ENCODE data around the gene C2CD4D. TPM values are rescaled to one million over a fixed set of nuclear protein-coding genes. Genes with fewer than 3 reads are reported as not detected.

The C2CD4D gene
- polyA plus RNA-seq, 2 of the 4 experiments (the other 2 are of a cell fraction), result not detected

- no peak for FAIRE-seq
These were observed 19.5 kb upstream of the C2CD4D start for GRCh38 chr1:151858886-151859665.

GRCh38 chr1:151858030-151858746 lies 18.6 kb upstream of the C2CD4D start:
- TF ChIP-seq POLR2A (IDR thresholded peaks at IDR 0.05; ENCODE audit: low read length) (no peak), EHF (CRISPR knock-in tag; IDR thresholded peaks at IDR 0.05) (no peak), NR3C1 (IDR thresholded peaks at IDR 0.05) (no peak), MYC (IDR thresholded peaks at IDR 0.05; ENCODE audit: borderline replicate concordance, low read length) (no peak), SREBF2 (IDR thresholded peaks at IDR 0.05) (no peak), NPAS2 (CRISPR knock-in tag; IDR thresholded peaks at IDR 0.05; ENCODE audit: borderline replicate concordance) (no peak), CBX8 (IDR thresholded peaks at IDR 0.05) (no peak)
- TF ChIP-seq, protein P1, sequence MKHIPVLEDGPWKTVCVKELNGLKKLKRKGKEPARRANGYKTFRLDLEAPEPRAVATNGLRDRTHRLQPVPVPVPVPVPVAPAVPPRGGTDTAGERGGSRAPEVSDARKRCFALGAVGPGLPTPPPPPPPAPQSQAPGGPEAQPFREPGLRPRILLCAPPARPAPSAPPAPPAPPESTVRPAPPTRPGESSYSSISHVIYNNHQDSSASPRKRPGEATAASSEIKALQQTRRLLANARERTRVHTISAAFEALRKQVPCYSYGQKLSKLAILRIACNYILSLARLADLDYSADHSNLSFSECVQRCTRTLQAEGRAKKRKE (CRISPR knock-in tag; IDR thresholded peaks at IDR 0.05; ENCODE audit: low read depth), result no peak
- ChIA-PET POLR2A (no interaction called here), CTCF (interaction anchor here (0.6 to 2.1 kb wide), 8 partner anchors 9 to 517 kb away, joined by 3 to 7 read pairs (median 3); partner anchors contain the start of gene THEM4)
- 63% methylated on average over 3 of the region's 3 CpGs for WGBS (ENCODE audit: missing lambda C conversion rate)
- Histone ChIP-seq H3K4me1 (no peaks in the 10 kb centered on the region), H3K4me3 (no peak overlapping the region), H3K9me3 (no peaks in the 10 kb centered on the region), H3K4me2 (no peak overlapping the region), H3K27ac (no peak overlapping the region)
- no peak for FAIRE-seq
- DNase-seq (ENCODE audit: low read depth in 1 of 2, low spot score in 1 of 2), result no peak
- no peak for ATAC-seq

More at GRCh38 chr1:151858886-151859665, 19.5 kb upstream of the C2CD4D start:
- DNase-seq (ENCODE audit: low read depth in 1 of 2, low spot score in 1 of 2) (no peak), ATAC-seq (no peak)
- Histone ChIP-seq H3K9me3 (no peaks in the 10 kb centered on the region), H3K27ac (no peak overlapping the region), H3K4me2 (no peak overlapping the region), H3K4me1 (no peaks in the 10 kb centered on the region), H3K4me3 (no peak overlapping the region)
- CTCF ChIA-PET, result interaction anchor here (0.6 to 2.1 kb wide), 8 partner anchors 10 to 518 kb away, joined by 3 to 7 read pairs (median 4); partner anchors contain the start of genes C2CD4D and THEM4
- POLR2A ChIA-PET, result no interaction called here
- TF ChIP-seq CEBPB (IDR thresholded peaks at IDR 0.05) (no peak), MAX (IDR thresholded peaks at IDR 0.05) (no peak), JUN (IDR thresholded peaks at IDR 0.05) (no peak), RFX5 (IDR thresholded peaks at IDR 0.05) (no peak), ELK1 (IDR thresholded peaks at IDR 0.05; ENCODE audit: low read depth, low read length) (no peak), JUNB (IDR thresholded peaks at IDR 0.05) (no peak), BCL3 (IDR thresholded peaks at IDR 0.05) (no peak), GATA3 (IDR thresholded peaks at IDR 0.05; ENCODE audit: borderline replicate concordance) (no peak), SMC3 (IDR thresholded peaks at IDR 0.05) (no peak), RCOR1 (IDR thresholded peaks at IDR 0.05; ENCODE audit: low read depth, low read length) (no peak), TP53 (CRISPR knock-in tag; IDR thresholded peaks at IDR 0.05) (no peak), PHF8 (IDR thresholded peaks at IDR 0.05; ENCODE audit: borderline replicate concordance, low read depth) (no peak)
- TF ChIP-seq, protein P1 (CRISPR knock-in tag; IDR thresholded peaks at IDR 0.05; ENCODE audit: low read depth), result no peak
- TF ChIP-seq, protein P2, sequence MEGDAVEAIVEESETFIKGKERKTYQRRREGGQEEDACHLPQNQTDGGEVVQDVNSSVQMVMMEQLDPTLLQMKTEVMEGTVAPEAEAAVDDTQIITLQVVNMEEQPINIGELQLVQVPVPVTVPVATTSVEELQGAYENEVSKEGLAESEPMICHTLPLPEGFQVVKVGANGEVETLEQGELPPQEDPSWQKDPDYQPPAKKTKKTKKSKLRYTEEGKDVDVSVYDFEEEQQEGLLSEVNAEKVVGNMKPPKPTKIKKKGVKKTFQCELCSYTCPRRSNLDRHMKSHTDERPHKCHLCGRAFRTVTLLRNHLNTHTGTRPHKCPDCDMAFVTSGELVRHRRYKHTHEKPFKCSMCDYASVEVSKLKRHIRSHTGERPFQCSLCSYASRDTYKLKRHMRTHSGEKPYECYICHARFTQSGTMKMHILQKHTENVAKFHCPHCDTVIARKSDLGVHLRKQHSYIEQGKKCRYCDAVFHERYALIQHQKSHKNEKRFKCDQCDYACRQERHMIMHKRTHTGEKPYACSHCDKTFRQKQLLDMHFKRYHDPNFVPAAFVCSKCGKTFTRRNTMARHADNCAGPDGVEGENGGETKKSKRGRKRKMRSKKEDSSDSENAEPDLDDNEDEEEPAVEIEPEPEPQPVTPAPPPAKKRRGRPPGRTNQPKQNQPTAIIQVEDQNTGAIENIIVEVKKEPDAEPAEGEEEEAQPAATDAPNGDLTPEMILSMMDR (IDR thresholded peaks at IDR 0.05), result no peak
- 89% methylated on average over 3 of the region's 6 CpGs for WGBS (ENCODE audit: missing lambda C conversion rate)
